HepG2 (cell line): ENCODE measurements around the gene NELFB. TPM values are rescaled to one million over a fixed set of nuclear protein-coding genes. Genes with fewer than 3 reads are reported as not detected.

Experiments
- ATF1 ChIP-seq: IDR thresholded peaks from 2 replicates; pipeline ENCODE4 v1.6.1; 2016; ENCODE audit warnings: mild to moderate bottlenecking, control low read depth
- ATRX ChIP-seq: sonication (generic); formaldehyde crosslinking; IDR thresholded peaks from 2 replicates; pipeline ENCODE4 v1.4.0; 2020; ENCODE audit warnings: missing genetic modification reagents, borderline replicate concordance
- CAMTA2 ChIP-seq: sonication (generic); formaldehyde crosslinking; IDR thresholded peaks from 2 replicates; pipeline ENCODE4 v1.4.0; 2020; ENCODE audit warnings: mild to moderate bottlenecking, missing genetic modification reagents, borderline replicate concordance
- CREB3 ChIP-seq: sonication (generic); formaldehyde crosslinking; IDR thresholded peaks from 2 replicates; pipeline ENCODE4 v1.5.0; 2020; ENCODE audit warnings: missing genetic modification reagents
- ELF4 ChIP-seq: sonication (generic); formaldehyde crosslinking; IDR thresholded peaks from 2 replicates; pipeline ENCODE4 v1.5.0; 2020; ENCODE audit warnings: missing genetic modification reagents, mild to moderate bottlenecking, moderate library complexity, borderline replicate concordance
- GABPA ChIP-seq, 2 experiments: IDR thresholded peaks; 2 replicates each; pipeline ENCODE4 v1.6.1; 2011 to 2016; ENCODE audit warnings: low read depth in 2 of 2, low read length in 1 of 2, missing biosample characterization in 1 of 2, missing genetic modification characterization in 1 of 2
- GTF2F1 ChIP-seq: fragments of 150-350 bp; IDR thresholded peaks from 2 replicates; pipeline ENCODE4 v1.6.1; 2014; ENCODE audit warnings: low read length
- JUND ChIP-seq: sonication (generic); formaldehyde crosslinking; IDR thresholded peaks from 2 replicates; pipeline ENCODE4 v1.8.0; 2022; ENCODE audit warnings: mild to moderate bottlenecking, missing genetic modification reagents
- KMT2B ChIP-seq: IDR thresholded peaks from 2 replicates; pipeline ENCODE4 v1.6.1; 2016; ENCODE audit warnings: missing genetic modification reagents, missing compliant biosample characterization
- MEF2D ChIP-seq: sonication (generic); formaldehyde crosslinking; IDR thresholded peaks from 2 replicates; pipeline ENCODE4 v1.5.1; 2020; ENCODE audit warnings: mild to moderate bottlenecking, missing genetic modification reagents
- MTF1 ChIP-seq: sonication (generic); formaldehyde crosslinking; IDR thresholded peaks from 2 replicates; pipeline ENCODE4 v1.5.0; 2020; ENCODE audit warnings: missing genetic modification reagents
- NFE2 ChIP-seq: sonication (generic); formaldehyde crosslinking; IDR thresholded peaks from 2 replicates; pipeline ENCODE4 v1.4.0; 2020; ENCODE audit warnings: missing genetic modification reagents
- PCBP1 ChIP-seq: fragments of 200-400 bp; formaldehyde crosslinking; IDR thresholded peaks from 2 replicates; pipeline ENCODE4 v1.6.1; 2017; ENCODE audit warnings: mild to moderate bottlenecking, low read depth, low read length, borderline replicate concordance
- POGZ ChIP-seq: sonication (generic); formaldehyde crosslinking; IDR thresholded peaks from 2 replicates; pipeline ENCODE4 v1.4.0; 2020; ENCODE audit warnings: mild to moderate bottlenecking, missing genetic modification reagents
- SKI ChIP-seq: fragments of 450-650 bp; IDR thresholded peaks from one replicate; pipeline ENCODE4 v1.6.1; 2018; ENCODE audit warnings: mild to moderate bottlenecking; ENCODE audit not compliant: partially characterized antibody
- SMC3 ChIP-seq: IDR thresholded peaks from 2 replicates; pipeline ENCODE4 v1.6.1; 2011; ENCODE audit warnings: low read length, improper control_type of control experiment
- SYNCRIP ChIP-seq: fragments of 200-400 bp; formaldehyde crosslinking; IDR thresholded peaks from 2 replicates; pipeline ENCODE4 v1.6.1; 2018; ENCODE audit warnings: mild to moderate bottlenecking, low read depth, low read length; ENCODE audit not compliant: insufficient read depth
- ZBTB4 ChIP-seq: sonication (generic); formaldehyde crosslinking; IDR thresholded peaks from 2 replicates; pipeline ENCODE4 v1.4.0; 2020; ENCODE audit warnings: missing genetic modification reagents, mild to moderate bottlenecking, borderline replicate concordance
- ZFP36L1 ChIP-seq: sonication (generic); formaldehyde crosslinking; IDR thresholded peaks from 2 replicates; pipeline ENCODE4 v1.8.0; 2022; ENCODE audit warnings: mild to moderate bottlenecking, missing genetic modification reagents, moderate library complexity
- ZNF280D ChIP-seq: sonication (generic); formaldehyde crosslinking; IDR thresholded peaks from 2 replicates; pipeline ENCODE4 v1.5.1; 2020; ENCODE audit warnings: mild to moderate bottlenecking, missing genetic modification reagents
- ZNF570 ChIP-seq: sonication (generic); formaldehyde crosslinking; IDR thresholded peaks from 2 replicates; pipeline ENCODE4 v1.4.0; 2020; ENCODE audit warnings: mild to moderate bottlenecking, missing genetic modification reagents, borderline replicate concordance
- ZNF883 ChIP-seq: sonication (generic); formaldehyde crosslinking; IDR thresholded peaks from 2 replicates; pipeline ENCODE4 v1.5.1; 2020; ENCODE audit warnings: mild to moderate bottlenecking, missing genetic modification reagents; ENCODE audit errors: not compliant biosample characterization
- ZSCAN22 ChIP-seq: sonication (generic); formaldehyde crosslinking; IDR thresholded peaks from 2 replicates; pipeline ENCODE4 v1.4.0; 2020; ENCODE audit warnings: mild to moderate bottlenecking, missing genetic modification reagents
- polyA plus RNA-seq, 8 experiments: library from polyadenylated mRNA; depleted of rRNA in 3 of 8; stranded (reverse) in 7 of 8; unstranded in 1 of 8; fragments of >200 nt; fragmentation: Illumina TruSeq in 4 of 8; extraction: Trizol in 4 of 8; gene quantifications; 2 replicates each; pipeline versions ENCODE4 v1.2.1 to v1.2.3, GENCODE V29; 2011 to 2016; ENCODE audit warnings: low read depth in 4 of 8, missing spikeins in 1 of 8, mixed read lengths in 1 of 8; ENCODE audit not compliant: insufficient read depth in 1 of 8
- total RNA-seq, 5 experiments: library from RNA; depleted of rRNA; stranded (reverse); fragments of >200 nt; fragmentation: Illumina TruSeq; extraction: Trizol; gene quantifications; 2 replicates each; pipeline ENCODE4 v1.2.3, GENCODE V29; 2016; ENCODE audit warnings: low read depth in 1 of 5

NELFB gene
- total and polyA plus RNA-seq, 2 of the 13 experiments (the other 11 are each of a cell fraction or from before 2014, with no cell fraction given) = 26.5 to 45.8 TPM

- no peak for TF ChIP-seq KMT2B (CRISPR knock-in tag)
- TF ChIP-seq MTF1 (CRISPR knock-in tag) = no peak
- TF ChIP-seq MEF2D (CRISPR knock-in tag) = no peak
- TF ChIP-seq ZSCAN22 (CRISPR knock-in tag) = 0 out of 2 replicates have a peak, but pooled peaks have one; percentile 19
- TF ChIP-seq ZNF280D (CRISPR knock-in tag) = no peak; the same call in 1 of the 2 replicates
- no peak for TF ChIP-seq JUND (CRISPR knock-in tag)
- TF ChIP-seq ELF4 = no peak
- TF ChIP-seq ZFP36L1 = no peak
- TF ChIP-seq ZBTB4 (CRISPR knock-in tag) = no peak
- no peak for TF ChIP-seq GTF2F1
- TF ChIP-seq SMC3 = no peak
- no peak for TF ChIP-seq ZNF570 (CRISPR knock-in tag)
- TF ChIP-seq PCBP1 = no peak
- no peak for TF ChIP-seq GABPA (IDR thresholded peaks at IDR 0.05; ENCODE audit: low read depth, low read length)
- TF ChIP-seq GABPA (CRISPR knock-in tag; IDR thresholded peaks at IDR 0.05; ENCODE audit: low read depth) = peak; percentile 76
- TF ChIP-seq POGZ (CRISPR knock-in tag) = no peak
- TF ChIP-seq SYNCRIP = no peak
- no peak for TF ChIP-seq CREB3 (CRISPR knock-in tag)
- no peak for TF ChIP-seq NFE2 (CRISPR knock-in tag)
- peak; percentile 10 for TF ChIP-seq ZNF883 (CRISPR knock-in tag)
- no peak for TF ChIP-seq CAMTA2
- no peak for TF ChIP-seq SKI
- TF ChIP-seq ATRX (CRISPR knock-in tag) = no peak
- no peak for TF ChIP-seq ATF1 (CRISPR knock-in tag)
Measured at GRCh38 chr9:137217276-137218211, 37.6 kb upstream of the NELFB start (continued).
